ENCODE data around the gene LSMEM2. TPM values are rescaled to one million over a fixed set of nuclear protein-coding genes. Genes with fewer than 3 reads are reported as not detected.

The LSMEM2 gene
- total RNA-seq, 1 donor = not detected

DNA sequence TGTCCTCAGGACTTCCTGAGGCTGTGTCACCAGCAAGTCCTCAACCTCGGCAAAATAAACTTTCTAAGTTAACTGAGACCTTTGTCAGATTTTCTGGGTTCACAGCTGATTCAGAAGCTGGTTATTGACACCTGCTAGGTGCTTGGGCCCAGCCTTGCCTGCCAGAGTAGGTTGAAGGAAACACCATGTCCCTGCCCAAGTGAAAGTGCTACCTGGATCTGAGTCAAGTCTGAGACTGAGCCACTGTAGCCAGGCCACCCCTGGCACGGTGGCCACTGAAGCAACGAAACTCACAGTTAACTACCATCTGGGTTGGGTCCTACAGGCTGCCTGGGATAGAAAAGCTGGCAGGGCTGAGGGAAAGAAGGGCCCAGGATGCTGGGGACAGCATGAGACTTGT is 35.5 kb downstream of the LSMEM2 start:
- no peak overlapping the region for H3K4me3 ChIP-seq (ENCODE audit: low read depth, low read length)
- no peak for TF ChIP-seq CTCF (IDR thresholded peaks at IDR 0.05; ENCODE audit: insufficient read depth, low read length)
- no peak for DNase-seq (ENCODE audit: low read depth)

- DNase-seq (ENCODE audit: low read depth) = no peak
- no peak overlapping the region for H3K4me3 ChIP-seq (ENCODE audit: low read depth, low read length)
- no peak for TF ChIP-seq CTCF (IDR thresholded peaks at IDR 0.05; ENCODE audit: insufficient read depth, low read length)
Measured at GRCh38 chr3:50314816-50315215, 35.9 kb downstream of the LSMEM2 start.

DNA sequence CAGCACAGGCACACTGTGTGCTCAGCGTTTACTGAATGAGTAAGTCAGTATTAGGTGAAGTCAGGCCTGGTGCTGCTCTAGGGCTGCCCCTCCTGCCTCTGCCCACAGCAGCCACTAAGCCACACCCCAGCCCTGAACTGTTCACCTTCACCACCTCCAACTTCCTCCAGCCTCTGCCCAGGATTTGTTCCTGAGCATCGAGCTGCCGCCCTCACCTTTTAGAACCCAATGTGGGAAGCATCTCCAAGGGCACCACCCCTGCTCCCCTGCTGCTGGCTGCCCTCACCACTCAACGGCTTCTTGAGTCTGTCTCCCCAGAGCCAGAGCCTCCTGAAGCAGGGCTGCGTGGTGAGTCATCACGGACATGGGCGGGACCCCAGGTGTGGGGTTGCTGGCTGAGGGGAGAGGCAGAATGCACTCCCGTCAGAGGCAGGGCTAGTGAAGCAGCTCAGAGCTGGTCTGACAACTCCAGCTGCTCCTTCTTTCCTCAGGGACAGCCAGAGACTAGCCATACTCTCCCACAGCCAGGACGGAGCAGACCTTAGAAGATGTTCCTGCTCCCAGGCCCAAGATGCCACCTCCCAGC is 37.9 kb downstream of the LSMEM2 start:
- no peak for DNase-seq (ENCODE audit: low read depth)
- H3K4me3 ChIP-seq (ENCODE audit: low read depth, low read length) = no peak overlapping the region
- no peak for TF ChIP-seq CTCF (IDR thresholded peaks at IDR 0.05; ENCODE audit: insufficient read depth, low read length)

- no peak overlapping the region for H3K4me3 ChIP-seq (ENCODE audit: low read depth, low read length)
- no peak for DNase-seq (ENCODE audit: low read depth)
- no peak for TF ChIP-seq CTCF (IDR thresholded peaks at IDR 0.05; ENCODE audit: insufficient read depth, low read length)
Measured at GRCh38 chr3:50317300-50317699, 38.4 kb downstream of the LSMEM2 start.

DNA sequence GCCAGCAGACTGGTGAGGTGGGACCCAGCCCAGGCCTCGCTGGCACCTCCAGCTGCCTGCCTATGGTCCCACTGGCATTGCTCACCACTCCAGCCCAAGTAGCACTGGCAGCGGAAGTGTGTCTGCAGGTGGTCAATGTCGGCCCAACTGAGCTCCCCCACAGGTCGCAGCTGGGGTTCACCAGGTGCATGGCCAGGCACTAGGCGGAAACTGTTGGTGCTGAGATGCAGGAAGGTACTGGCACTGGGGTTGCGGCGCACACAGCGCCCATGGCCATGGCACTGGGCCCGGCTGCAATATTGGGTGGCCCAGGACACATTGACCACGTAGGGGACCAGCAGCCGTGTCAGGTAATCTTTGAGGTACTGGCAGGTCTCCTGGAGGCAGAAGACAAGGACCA is 39.3 kb downstream of the LSMEM2 start:
- no peak for TF ChIP-seq CTCF (IDR thresholded peaks at IDR 0.05; ENCODE audit: insufficient read depth, low read length)

GRCh38 chr3:50318615-50319014 is 39.7 kb downstream of the LSMEM2 start:
- no peak overlapping the region for H3K4me3 ChIP-seq (ENCODE audit: low read depth, low read length)
- no peak for TF ChIP-seq CTCF (IDR thresholded peaks at IDR 0.05; ENCODE audit: insufficient read depth, low read length)
- DNase-seq (ENCODE audit: low read depth) = no peak

More for the DNA sequence above, 39.3 kb downstream of the LSMEM2 start:
- H3K4me3 ChIP-seq (ENCODE audit: low read depth, low read length) = no peak overlapping the region
- no peak for DNase-seq (ENCODE audit: low read depth)

All from fibroblast of the aortic adventitia (primary cell).